SK-N-SH (cell line): Measurements from ENCODE around the gene MRPL53.
"Not testable (repeated sequence)": the region's sequence is repeated elsewhere in the genome, so short reads cannot be mapped to it uniquely, and the experiment has no call there.

Experiments
- CHD2 ChIP-seq: fragments of 150-350 bp; IDR thresholded peaks from 2 replicates; pipeline ENCODE4 v1.6.1; 2018; ENCODE audit warnings: low read length; ENCODE audit not compliant: partially characterized antibody
- EP300 ChIP-seq, 2 experiments: IDR thresholded peaks; 2 replicates each; pipeline versions ENCODE4 v1.4.0 to v1.6.1; 2012; ENCODE audit warnings: borderline replicate concordance in 1 of 2, low read depth in 1 of 2, low read length in 1 of 2
- MAX ChIP-seq: IDR thresholded peaks from 2 replicates; pipeline ENCODE4 v1.4.0; 2012; ENCODE audit warnings: low read depth
- NFIC ChIP-seq: IDR thresholded peaks from 2 replicates; pipeline ENCODE4 v1.4.0; 2012; ENCODE audit warnings: borderline replicate concordance
- POLR2AphosphoS5 ChIP-seq: IDR thresholded peaks from 2 replicates; pipeline ENCODE4 v1.6.1; 2012; ENCODE audit warnings: low read depth, low read length
- RAD21 ChIP-seq: IDR thresholded peaks from 2 replicates; pipeline ENCODE4 v1.6.1; 2012; ENCODE audit warnings: mild to moderate bottlenecking, low read length
- RCOR1 ChIP-seq: fragments of 150-350 bp; IDR thresholded peaks from 2 replicates; pipeline ENCODE4 v1.6.1; 2017; ENCODE audit warnings: antibody characterized with exemption, low read length
- RFX5 ChIP-seq: IDR thresholded peaks from 2 replicates; pipeline ENCODE4 v1.6.1; 2012; ENCODE audit warnings: mild to moderate bottlenecking, improper control_type of control experiment, low read length
- ZBTB33 ChIP-seq: IDR thresholded peaks from 2 replicates; pipeline ENCODE4 v1.4.0; 2012; ENCODE audit warnings: low read depth, borderline replicate concordance
- TF ChIP-seq, protein P1 (sequence below): IDR thresholded peaks from 2 replicates; pipeline ENCODE4; 2012
- TF ChIP-seq, protein P2 (sequence below): fragments of 200-600 bp; sonication (generic); IDR thresholded peaks from 2 replicates; pipeline ENCODE4 v1.6.1; 2017; ENCODE audit warnings: antibody characterized with exemption, mild to moderate bottlenecking, moderate library complexity

DNA sequence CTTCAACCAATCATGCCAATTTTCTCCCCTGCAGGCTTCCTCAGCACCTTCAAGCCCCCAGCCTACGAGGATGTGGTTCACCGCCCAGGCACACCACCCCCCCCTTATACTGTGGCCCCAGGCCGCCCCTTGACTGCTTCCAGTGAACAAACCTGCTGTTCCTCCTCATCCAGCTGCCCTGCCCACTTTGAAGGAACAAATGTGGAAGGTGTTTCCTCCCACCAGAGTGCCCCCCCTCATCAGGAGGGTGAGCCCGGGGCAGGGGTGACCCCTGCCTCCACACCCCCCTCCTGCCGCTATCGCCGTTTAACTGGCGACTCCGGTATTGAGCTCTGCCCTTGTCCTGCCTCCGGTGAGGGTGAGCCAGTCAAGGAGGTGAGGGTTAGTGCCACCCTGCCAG lies 12.3 kb downstream of the MRPL53 start:
- TF ChIP-seq RCOR1; RAD21; ZBTB33; CHD2; MAX; NFIC; EP300 (IDR thresholded peaks at IDR 0.05; ENCODE audit: borderline replicate concordance in 1 of 2, low read depth in 1 of 2, low read length in 1 of 2); RFX5; POLR2AphosphoS5: not testable (repeated sequence)
- TF ChIP-seq, protein P1, sequence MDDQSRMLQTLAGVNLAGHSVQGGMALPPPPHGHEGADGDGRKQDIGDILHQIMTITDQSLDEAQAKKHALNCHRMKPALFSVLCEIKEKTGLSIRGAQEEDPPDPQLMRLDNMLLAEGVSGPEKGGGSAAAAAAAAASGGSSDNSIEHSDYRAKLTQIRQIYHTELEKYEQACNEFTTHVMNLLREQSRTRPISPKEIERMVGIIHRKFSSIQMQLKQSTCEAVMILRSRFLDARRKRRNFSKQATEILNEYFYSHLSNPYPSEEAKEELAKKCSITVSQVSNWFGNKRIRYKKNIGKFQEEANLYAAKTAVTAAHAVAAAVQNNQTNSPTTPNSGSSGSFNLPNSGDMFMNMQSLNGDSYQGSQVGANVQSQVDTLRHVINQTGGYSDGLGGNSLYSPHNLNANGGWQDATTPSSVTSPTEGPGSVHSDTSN = not testable (repeated sequence)
- TF ChIP-seq, protein P2, sequence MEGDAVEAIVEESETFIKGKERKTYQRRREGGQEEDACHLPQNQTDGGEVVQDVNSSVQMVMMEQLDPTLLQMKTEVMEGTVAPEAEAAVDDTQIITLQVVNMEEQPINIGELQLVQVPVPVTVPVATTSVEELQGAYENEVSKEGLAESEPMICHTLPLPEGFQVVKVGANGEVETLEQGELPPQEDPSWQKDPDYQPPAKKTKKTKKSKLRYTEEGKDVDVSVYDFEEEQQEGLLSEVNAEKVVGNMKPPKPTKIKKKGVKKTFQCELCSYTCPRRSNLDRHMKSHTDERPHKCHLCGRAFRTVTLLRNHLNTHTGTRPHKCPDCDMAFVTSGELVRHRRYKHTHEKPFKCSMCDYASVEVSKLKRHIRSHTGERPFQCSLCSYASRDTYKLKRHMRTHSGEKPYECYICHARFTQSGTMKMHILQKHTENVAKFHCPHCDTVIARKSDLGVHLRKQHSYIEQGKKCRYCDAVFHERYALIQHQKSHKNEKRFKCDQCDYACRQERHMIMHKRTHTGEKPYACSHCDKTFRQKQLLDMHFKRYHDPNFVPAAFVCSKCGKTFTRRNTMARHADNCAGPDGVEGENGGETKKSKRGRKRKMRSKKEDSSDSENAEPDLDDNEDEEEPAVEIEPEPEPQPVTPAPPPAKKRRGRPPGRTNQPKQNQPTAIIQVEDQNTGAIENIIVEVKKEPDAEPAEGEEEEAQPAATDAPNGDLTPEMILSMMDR = not testable (repeated sequence)
